ENCODE measurements around the gene MYL9. TPM values are rescaled to one million over a fixed set of nuclear protein-coding genes. Genes with fewer than 3 reads are reported as not detected.
A peak's percentile ranks its signal among the peaks of the same experiment; 100 is the strongest.

MYL9 gene
- polyA plus RNA-seq, 1 of the 3 experiments (the other 2 are of a cell fraction): not detected

GRCh38 chr20:36571564-36572504 lies 30.5 kb downstream of the MYL9 start:
- Histone ChIP-seq H3K4me2 (no peak overlapping the region), H3K4me1 (ENCODE audit: control insufficient read depth in 1 of 2, insufficient read depth in 2 of 2, low read depth in 1 of 2, low read length in 1 of 2) (peaks cover 17 to 20% of the 10 kb centered on the region in 2 experiments; a peak in 3 of 4 replicates), H3K9ac (no peak overlapping the region), H3K9me3 (no peaks in the 10 kb centered on the region), H3F3A (replicated peaks; ENCODE audit: insufficient read depth) (peaks cover 42% of the 10 kb centered on the region), H3K27ac (ENCODE audit: low read depth in 2 of 2, low read length in 1 of 2) (no peak overlapping the region; a peak in 1 of 4 replicates), H3K27me3 (ENCODE audit: insufficient read depth) (no peaks in the 10 kb centered on the region), H3K79me2 (ENCODE audit: insufficient read depth) (peaks cover 25% of the 10 kb centered on the region), H4K20me1 (ENCODE audit: insufficient read depth) (peaks cover 4% of the 10 kb centered on the region; the same call in 1 of the 2 replicates), H3K9me2 (no peaks in the 10 kb centered on the region), H3K36me3 (replicated peaks in 1 of 2; ENCODE audit: control insufficient read depth in 1 of 2, insufficient read depth in 2 of 2, low read length in 1 of 2) (no peaks in the 10 kb centered on the region), H2AFZ (ENCODE audit: low read depth) (peak overlapping the region; percentile 91; the same call in 1 of the 2 replicates), H3K4me3 (ENCODE audit: low read depth in 2 of 2, low read length in 1 of 2) (no peak overlapping the region)
- TF ChIP-seq SIN3A (IDR thresholded peaks at IDR 0.05; ENCODE audit: borderline replicate concordance, low read depth, low read length) (no peak), ELF1 (IDR thresholded peaks at IDR 0.05) (no peak), GABPA (IDR thresholded peaks at IDR 0.05; ENCODE audit: low read depth) (no peak), ZBTB33 (IDR thresholded peaks at IDR 0.05; ENCODE audit: borderline replicate concordance, low read depth) (no peak), TAF1 (IDR thresholded peaks at IDR 0.05; ENCODE audit: borderline replicate concordance, low read depth, low read length) (no peak), USF2 (IDR thresholded peaks at IDR 0.05; ENCODE audit: borderline replicate concordance, low read depth, low read length) (no peak)
- ChIA-PET CTCF (interaction anchor here (0.7 to 2.1 kb wide), 4 partner anchors 10 to 20 kb away, joined by 3 to 6 read pairs (median 4); no protein-coding TSS in a partner anchor), POLR2A (interaction anchor here (1.4 kb wide), 1 partner anchor 34 kb away, joined by 3 read pairs; the partner anchor contains the start of gene RAB5IF)
- DNase-seq: no peak
- WGBS (ENCODE audit: low lambda C conversion rate): 94% methylated on average over 17 of the region's 17 CpGs

- WGBS (ENCODE audit: low lambda C conversion rate): 90% methylated on average over 19 of the region's 20 CpGs
- peaks cover 5% of the 10 kb centered on the region; the same call in 1 of the 2 replicates for H4K20me1 ChIP-seq (ENCODE audit: insufficient read depth)
- peak overlapping the region in 1 of 2 experiments; percentile 55; a peak in 2 of 4 replicates for H3K27ac ChIP-seq (ENCODE audit: low read depth in 2 of 2, low read length in 1 of 2)
- H3K9me3 ChIP-seq: no peaks in the 10 kb centered on the region
- ChIA-PET POLR2A (no interaction called here), CTCF (interaction anchor here (1.8 to 3.6 kb wide), 3 partner anchors 11 to 33 kb away, joined by 4 to 20 read pairs (median 6); partner anchors contain the start of gene RAB5IF)
- H3K9me2 ChIP-seq: no peaks in the 10 kb centered on the region
- H3K36me3 ChIP-seq (replicated peaks in 1 of 2; ENCODE audit: control insufficient read depth in 1 of 2, insufficient read depth in 2 of 2, low read length in 1 of 2): no peaks in the 10 kb centered on the region
- DNase-seq: peak; percentile 26
- 0 out of 2 replicates have a peak overlapping the region, but pooled peaks have one; percentile 99 for H3K4me2 ChIP-seq
- H3K4me1 ChIP-seq (ENCODE audit: control insufficient read depth in 1 of 2, insufficient read depth in 2 of 2, low read depth in 1 of 2, low read length in 1 of 2): peaks cover 17 to 20% of the 10 kb centered on the region in 2 experiments; a peak in 3 of 4 replicates
- H3K4me3 ChIP-seq (ENCODE audit: low read depth in 2 of 2, low read length in 1 of 2): no peak overlapping the region
- peak overlapping the region; percentile 91 for H2AFZ ChIP-seq (ENCODE audit: low read depth)
- peaks cover 33% of the 10 kb centered on the region for H3K79me2 ChIP-seq (ENCODE audit: insufficient read depth)
- peaks cover 42% of the 10 kb centered on the region for H3F3A ChIP-seq (replicated peaks; ENCODE audit: insufficient read depth)
- H3K9ac ChIP-seq: no peak overlapping the region
- H3K27me3 ChIP-seq (ENCODE audit: insufficient read depth): no peaks in the 10 kb centered on the region
- TF ChIP-seq REST (IDR thresholded peaks at IDR 0.05; ENCODE audit: low read depth, low read length): no peak
- TF ChIP-seq GABPA (IDR thresholded peaks at IDR 0.05; ENCODE audit: low read depth): no peak
- TF ChIP-seq FOXM1 (IDR thresholded peaks at IDR 0.05; ENCODE audit: low read depth): no peak
- no peak for TF ChIP-seq ZBTB33 (IDR thresholded peaks at IDR 0.05; ENCODE audit: borderline replicate concordance, low read depth)
- TF ChIP-seq RCOR1 (IDR thresholded peaks at IDR 0.05; ENCODE audit: low read length): no peak
- TF ChIP-seq IRF3 (IDR thresholded peaks at IDR 0.05; ENCODE audit: low read depth, low read length): no peak
- TF ChIP-seq RXRA (IDR thresholded peaks at IDR 0.05; ENCODE audit: borderline replicate concordance, low read depth): no peak
- no peak for TF ChIP-seq NFIC (IDR thresholded peaks at IDR 0.05; ENCODE audit: borderline replicate concordance)
- no peak for TF ChIP-seq CHD2 (IDR thresholded peaks at IDR 0.05; ENCODE audit: low read length, partially characterized antibody)
Observed at GRCh38 chr20:36572701-36573102, 31.4 kb downstream of the MYL9 start.

Measured in SK-N-SH (cell line).